GM23248 (cell line): ENCODE results near the gene TBXAS1. TPM values are rescaled to one million over a fixed set of nuclear protein-coding genes. Genes with fewer than 3 reads are reported as not detected.

Source experiments
- DNase-seq: peaks from one replicate; pipeline ENCODE4 v3.0.0-alpha.2; 2015
- H2AFZ ChIP-seq: fragments of 200-600 bp; sonication (generic); 2 replicates; pipeline ENCODE4 v1.6.1; 2016; ENCODE audit warnings: antibody characterized with exemption
- H3F3A ChIP-seq: fragments of 200-600 bp; sonication (generic); 2 replicates; pipeline ENCODE4 v1.6.1; 2016; ENCODE audit warnings: mild to moderate bottlenecking, antibody characterized with exemption, mixed run types; ENCODE audit not compliant: insufficient read depth
- H3K27ac ChIP-seq: fragments of 200-600 bp; sonication (generic); 2 replicates; pipeline ENCODE4 v1.5.1; 2016; ENCODE audit warnings: mild to moderate bottlenecking
- H3K27me3 ChIP-seq: fragments of 200-600 bp; sonication (generic); replicated peaks from 2 replicates; pipeline ENCODE4 v1.6.1; 2016; ENCODE audit warnings: mild to moderate bottlenecking; ENCODE audit not compliant: insufficient read depth
- H3K36me3 ChIP-seq: fragments of 200-600 bp; sonication (generic); 2 replicates; pipeline ENCODE4 v1.6.1; 2016; ENCODE audit warnings: low read depth, mild to moderate bottlenecking
- H3K4me1 ChIP-seq: fragments of 200-600 bp; sonication (generic); 2 replicates; pipeline ENCODE4 v1.6.1; 2016; ENCODE audit warnings: mild to moderate bottlenecking; ENCODE audit not compliant: insufficient read depth
- H3K4me2 ChIP-seq: fragments of 200-600 bp; sonication (generic); one replicate; pipeline ENCODE4 v1.6.1; 2016; ENCODE audit warnings: mild to moderate bottlenecking; ENCODE audit not compliant: unreplicated experiment
- H3K4me3 ChIP-seq: fragments of 200-600 bp; sonication (generic); 2 replicates; pipeline ENCODE4 v1.5.1; 2016; ENCODE audit warnings: mild to moderate bottlenecking
- H3K79me2 ChIP-seq: fragments of 200-600 bp; sonication (generic); 2 replicates; pipeline ENCODE4 v1.6.1; 2016; ENCODE audit warnings: mild to moderate bottlenecking; ENCODE audit not compliant: insufficient read depth
- H3K9ac ChIP-seq: fragments of 200-600 bp; sonication (generic); 2 replicates; pipeline ENCODE4 v1.6.1; 2016; ENCODE audit warnings: mild to moderate bottlenecking
- H3K9me2 ChIP-seq: fragments of 200-600 bp; sonication (generic); 2 replicates; pipeline ENCODE4 v1.6.1; 2016; ENCODE audit warnings: mixed run types, mild to moderate bottlenecking, moderate library complexity; ENCODE audit not compliant: insufficient read depth
- H3K9me3 ChIP-seq: fragments of 200-600 bp; sonication (generic); one replicate; pipeline ENCODE4 v1.6.1; 2017; ENCODE audit warnings: low read depth
- H4K20me1 ChIP-seq: fragments of 200-600 bp; sonication (generic); 2 replicates; pipeline ENCODE4 v1.6.0; 2016; ENCODE audit not compliant: insufficient read depth
- EZH2 ChIP-seq: fragments of 200-600 bp; sonication (generic); IDR thresholded peaks from 2 replicates; pipeline ENCODE4 v1.6.1; 2018; ENCODE audit warnings: antibody characterized with exemption, mild to moderate bottlenecking; ENCODE audit not compliant: insufficient read depth, poor library complexity, severe bottlenecking
- EZH2phosphoT487 ChIP-seq: fragments of 200-600 bp; sonication (generic); IDR thresholded peaks from 2 replicates; pipeline ENCODE4 v1.6.1; 2018; ENCODE audit warnings: antibody characterized with exemption, moderate library complexity, mild to moderate bottlenecking, low read depth; ENCODE audit not compliant: insufficient read depth
- WGBS, 2 experiments: methylation state at CpG; one replicate each; pipeline ENCODE4 v1.1.6; 2015 to 2017; ENCODE audit warnings: low lambda C conversion rate in 2 of 2, low coverage in 1 of 2; ENCODE audit errors: missing lambda C conversion rate in 2 of 2; 5-methylcytosine and 5-hydroxymethylcytosine counted together
- in situ Hi-C: fragments of 300-500 bp; cut with MboI; formaldehyde crosslinking; loops from 2 replicates; pipeline ENCODE4 v1.15.0; 2020
- polyA plus RNA-seq: library from polyadenylated mRNA; unstranded; fragments of >200 nt; fragmentation: Nextera tagmentation; extraction: Ambion mirVana; gene quantifications from 2 replicates; pipeline ENCODE4 v1.2.1, GENCODE V29; 2016
- total RNA-seq: library from RNA; depleted of rRNA; stranded (reverse); fragments of >200 nt; shearing (Covaris generic); gene quantifications from 2 replicates; pipeline ENCODE4 v1.2.3, GENCODE V29; 2014

The TBXAS1 gene
- total and polyA plus RNA-seq, 2 experiments from 2014 or later = 0.49 TPM; not detected in 1

DNA sequence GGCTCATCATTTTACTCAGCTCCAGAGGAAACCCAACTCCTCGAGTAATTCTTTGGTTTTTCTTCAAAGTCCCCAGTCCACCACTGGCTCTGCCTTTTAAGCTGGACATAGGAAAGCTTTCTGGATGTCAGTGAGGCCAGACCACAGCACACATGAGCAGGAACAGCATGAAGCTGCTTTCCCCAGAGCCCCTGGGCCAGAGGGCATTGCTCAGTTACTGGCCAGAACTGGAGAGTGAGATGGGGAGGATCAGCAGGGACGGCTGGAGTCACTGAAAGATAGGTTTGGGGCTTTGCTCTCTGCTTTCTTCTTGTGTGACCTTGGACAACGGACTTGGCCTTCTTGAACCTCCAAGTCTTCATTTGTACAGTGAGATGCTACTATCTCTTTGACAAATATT, 190.5 kb downstream of the TBXAS1 start:
- Histone ChIP-seq H3K4me1 (no peaks in the 10 kb centered on the region), H3K9me3 (no peaks in the 10 kb centered on the region), H3K4me2 (no peak overlapping the region), H3K9ac (no peak overlapping the region), H3K36me3 (no peaks in the 10 kb centered on the region), H3K79me2 (no peaks in the 10 kb centered on the region), H4K20me1 (no peaks in the 10 kb centered on the region), H3F3A (no peaks in the 10 kb centered on the region), H2AFZ (0 out of 2 replicates have a peak overlapping the region, but pooled peaks have one; percentile 4), H3K27me3 (no peaks in the 10 kb centered on the region; the same call in 1 of the 2 replicates), H3K27ac (no peak overlapping the region), H3K4me3 (no peak overlapping the region), H3K9me2 (no peaks in the 10 kb centered on the region)
- in situ Hi-C loops = loop anchor here (25.0 kb wide), 1 partner anchor 532 kb away; the partner anchor contains the start of gene KLRG2
- no peak for TF ChIP-seq EZH2phosphoT487
- TF ChIP-seq EZH2 = no peak
- 62 to 63% methylated on average over 3 of the region's 3 CpGs for WGBS, 2 experiments
- DNase-seq = no peak

DNA sequence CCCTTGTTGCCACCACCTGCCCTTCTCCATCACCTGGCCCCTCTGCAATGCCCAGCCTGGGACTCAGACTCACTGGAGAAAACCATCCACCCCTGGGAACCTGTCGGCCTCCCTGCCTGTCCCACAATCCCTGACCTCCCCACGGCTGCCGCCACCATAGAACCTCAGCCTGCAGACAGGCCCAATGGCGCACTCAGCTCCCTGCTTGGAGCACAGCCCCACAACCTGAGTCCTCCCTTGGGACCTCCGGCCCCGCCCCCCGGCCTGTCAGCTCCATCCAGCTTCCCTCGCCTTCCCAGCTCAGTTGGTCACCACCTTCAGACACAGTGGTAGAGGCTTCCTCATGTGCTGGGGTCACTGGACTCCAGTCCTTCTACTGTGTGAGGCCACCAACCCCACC, 192.5 kb downstream of the TBXAS1 start:
- DNase-seq = no peak
- Histone ChIP-seq H3K9me3 (no peaks in the 10 kb centered on the region), H3K27ac (no peak overlapping the region), H3K4me2 (no peak overlapping the region), H3K27me3 (no peaks in the 10 kb centered on the region), H3K4me3 (no peak overlapping the region), H3K9ac (no peak overlapping the region), H2AFZ (no peak overlapping the region), H3F3A (no peaks in the 10 kb centered on the region), H3K4me1 (no peaks in the 10 kb centered on the region), H4K20me1 (no peaks in the 10 kb centered on the region), H3K79me2 (no peaks in the 10 kb centered on the region), H3K9me2 (no peaks in the 10 kb centered on the region), H3K36me3 (no peaks in the 10 kb centered on the region)
- in situ Hi-C loops = loop anchor here (25.0 kb wide), 1 partner anchor 534 kb away; the partner anchor contains the start of gene KLRG2
- WGBS, 2 experiments = 99% methylated on average over 8 of the region's 8 CpGs
- no peak for TF ChIP-seq EZH2phosphoT487

DNA sequence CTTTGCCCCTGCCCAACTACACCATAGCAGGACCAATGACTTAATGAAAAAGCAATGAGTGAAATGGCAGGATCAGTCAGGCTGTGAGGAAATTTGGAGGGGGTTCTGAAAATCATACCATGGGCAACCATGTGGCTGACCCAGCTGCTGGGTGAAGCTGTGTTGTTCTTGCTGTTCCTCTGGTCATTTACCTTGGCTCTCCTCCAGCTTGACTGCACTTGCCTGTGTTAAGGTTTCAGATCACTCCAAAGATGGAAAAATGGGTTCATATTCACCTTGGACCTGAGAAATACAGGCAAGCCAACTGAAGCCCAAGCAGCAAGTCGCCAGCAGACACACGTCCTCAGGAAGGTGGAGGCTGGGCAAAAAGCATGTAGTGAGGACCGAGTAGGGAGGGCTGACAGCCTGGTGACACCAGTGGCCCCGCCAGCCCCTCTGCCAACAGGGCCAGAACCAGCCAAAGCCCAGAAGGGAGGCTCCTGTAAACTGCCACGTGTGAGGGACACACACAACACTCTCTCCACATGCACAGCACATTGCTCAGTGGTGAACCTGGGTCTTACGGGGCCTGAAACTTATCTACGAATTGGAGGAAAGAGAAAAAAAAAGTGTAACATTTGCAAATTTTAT, 193.6 kb downstream of the TBXAS1 start:
- H3K27ac ChIP-seq = no peak overlapping the region
- H3K4me2 ChIP-seq = no peak overlapping the region
- no peak for DNase-seq
- H3K27me3 ChIP-seq = no peaks in the 10 kb centered on the region
- WGBS, 2 experiments = 77 to 80% methylated on average over 7 of the region's 7 CpGs
- no peak for TF ChIP-seq EZH2phosphoT487
- no peak for TF ChIP-seq EZH2
- no peaks in the 10 kb centered on the region for H3K79me2 ChIP-seq
- no peak overlapping the region for H2AFZ ChIP-seq
- no peaks in the 10 kb centered on the region for H3F3A ChIP-seq
- H3K9me2 ChIP-seq = no peaks in the 10 kb centered on the region
- no peak overlapping the region for H3K9ac ChIP-seq
- H3K4me3 ChIP-seq = no peak overlapping the region
- H3K9me3 ChIP-seq = no peaks in the 10 kb centered on the region
- H3K36me3 ChIP-seq = no peaks in the 10 kb centered on the region
- H3K4me1 ChIP-seq = no peaks in the 10 kb centered on the region
- H4K20me1 ChIP-seq = no peaks in the 10 kb centered on the region
- in situ Hi-C loops = loop anchor here (25.0 kb wide), 1 partner anchor 535 kb away; the partner anchor contains the start of gene KLRG2

DNA sequence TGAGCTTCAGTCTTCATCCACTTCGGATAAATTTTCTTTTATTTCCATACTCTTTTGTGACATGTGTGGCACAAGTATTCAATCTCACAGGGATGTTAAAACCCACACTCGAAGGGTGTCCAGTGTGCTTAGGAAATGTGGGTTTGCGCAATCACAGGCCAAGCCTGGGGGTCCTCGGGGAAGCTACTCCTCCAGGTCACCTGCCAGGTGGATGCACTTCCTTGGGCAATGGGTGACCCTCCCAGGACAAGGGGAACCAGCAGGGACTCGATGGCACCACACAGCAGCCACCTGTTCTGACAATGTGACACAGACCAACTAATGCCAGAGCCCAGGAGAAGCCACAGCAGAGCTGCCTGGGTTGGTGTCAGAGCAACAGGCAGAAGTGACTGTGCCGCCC, 194.7 kb downstream of the TBXAS1 start:
- Histone ChIP-seq H3K4me2 (no peak overlapping the region), H3K9ac (no peak overlapping the region), H2AFZ (no peak overlapping the region), H3K79me2 (no peaks in the 10 kb centered on the region), H3K9me3 (no peaks in the 10 kb centered on the region), H3F3A (no peaks in the 10 kb centered on the region), H3K36me3 (no peaks in the 10 kb centered on the region), H4K20me1 (no peaks in the 10 kb centered on the region), H3K9me2 (no peaks in the 10 kb centered on the region), H3K27me3 (no peaks in the 10 kb centered on the region), H3K4me1 (no peaks in the 10 kb centered on the region), H3K27ac (no peak overlapping the region), H3K4me3 (no peak overlapping the region)
- DNase-seq = no peak
- in situ Hi-C loops = loop anchor here (25.0 kb wide), 1 partner anchor 536 kb away; the partner anchor contains the start of gene KLRG2
- TF ChIP-seq EZH2 (no peak), EZH2phosphoT487 (no peak)
- 88 to 93% methylated on average over 6 of the region's 6 CpGs for WGBS, 2 experiments
